Fibroblast of skin of scalp (primary cell): Measurements from ENCODE around the gene AHI1. TPM values are rescaled to one million over a fixed set of nuclear protein-coding genes. Genes with fewer than 3 reads are reported as not detected.

Experiments
- DNase-seq: peaks from one replicate; pipeline ENCODE4 v3.0.0-alpha.2; 2013
- polyA plus RNA-seq, 2 experiments: library from polyadenylated mRNA; unstranded; fragments of 120-200 nt; gene quantifications; one replicate each; pipeline ENCODE4 v1.2.1, GENCODE V29; 2013; ENCODE audit not compliant: insufficient read length in 2 of 2

The AHI1 gene
- polyA plus RNA-seq (2013, experiment 1 of 2; ENCODE audit: insufficient read length), result 13.3 TPM
- 19.1 TPM for polyA plus RNA-seq (2013, experiment 2 of 2; ENCODE audit: insufficient read length)

DNA sequence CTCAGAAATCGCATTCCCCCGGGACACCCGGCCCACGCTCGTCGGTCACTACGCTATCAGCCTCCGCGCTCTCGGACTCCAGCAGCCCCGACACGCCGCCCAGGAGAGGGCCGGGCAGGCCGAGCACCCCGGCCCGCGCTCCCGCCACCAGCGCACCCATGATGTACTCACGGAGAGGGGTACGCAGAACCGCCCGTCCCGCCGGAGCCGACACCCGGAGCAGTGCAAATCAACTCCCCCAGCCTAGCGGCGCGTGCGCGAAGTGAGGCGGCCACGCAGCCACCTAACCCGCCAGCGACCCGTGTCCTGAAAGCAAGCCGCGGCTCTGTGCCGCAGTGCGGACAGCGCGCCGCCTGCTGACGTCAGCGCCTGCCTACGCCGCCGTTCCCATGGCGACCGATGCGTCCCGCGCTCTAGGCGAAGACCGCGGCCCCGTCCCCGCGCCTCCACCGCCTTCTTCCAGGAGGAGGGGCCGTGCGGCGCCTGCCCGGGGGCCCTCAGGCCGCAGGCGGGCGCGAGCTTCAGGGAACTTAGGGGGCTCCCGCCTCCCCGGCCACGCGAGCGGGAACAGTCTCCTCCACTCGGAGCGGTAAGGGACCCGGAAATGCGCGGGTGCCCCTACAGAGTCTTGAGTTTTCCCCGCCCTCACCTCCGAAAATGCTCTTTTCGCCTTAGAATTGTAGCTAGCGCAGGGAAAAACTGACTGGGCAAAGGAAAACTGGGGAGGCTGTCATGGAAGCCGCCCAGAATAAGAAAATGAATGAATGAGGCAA is at the start of gene AHI1:
Gene AHI1 (minus strand): TSS at position 329 of the 773 bp plus-strand sequence. CDS start 5,503 bp downstream, outside the sequence.
- DNase-seq, result peak; percentile 92

- peak; percentile 13 for DNase-seq
Observed at GRCh38 chr6:135546680-135547418, 49.3 kb upstream of the AHI1 start.

- no peak for DNase-seq
Observed at GRCh38 chr6:135546206-135546605, 48.7 kb upstream of the AHI1 start.

DNA sequence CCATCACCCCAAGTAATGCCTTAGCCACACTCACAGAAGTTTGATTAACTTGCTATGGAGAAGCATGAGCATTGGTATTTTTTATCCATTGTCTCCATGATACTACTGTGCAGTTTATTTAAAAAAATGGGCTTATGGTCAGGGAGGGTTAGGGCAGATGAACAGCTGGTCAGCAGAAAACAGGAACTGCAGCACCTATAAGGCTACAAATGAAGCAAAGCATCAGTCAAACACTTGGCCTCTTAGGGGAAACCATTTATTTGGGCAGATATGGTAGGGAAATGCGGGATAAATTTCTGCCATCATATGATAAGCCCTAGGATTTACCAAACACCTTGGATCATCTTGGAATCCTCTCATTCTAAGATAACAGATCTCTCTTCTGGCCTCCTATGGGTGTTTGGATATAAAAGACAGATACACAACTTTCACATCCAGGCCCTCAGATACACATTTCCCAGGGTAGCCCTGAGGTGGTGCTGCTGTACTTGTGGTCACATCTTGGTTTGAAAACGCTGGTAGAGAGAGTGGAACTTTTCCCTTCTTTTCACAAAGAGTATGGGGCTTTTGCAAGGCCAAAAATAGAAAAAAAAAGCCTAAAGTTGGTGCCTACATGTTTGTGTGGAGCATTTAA is 42.8 kb upstream of the AHI1 start:
- DNase-seq, result peak; percentile 65

DNA sequence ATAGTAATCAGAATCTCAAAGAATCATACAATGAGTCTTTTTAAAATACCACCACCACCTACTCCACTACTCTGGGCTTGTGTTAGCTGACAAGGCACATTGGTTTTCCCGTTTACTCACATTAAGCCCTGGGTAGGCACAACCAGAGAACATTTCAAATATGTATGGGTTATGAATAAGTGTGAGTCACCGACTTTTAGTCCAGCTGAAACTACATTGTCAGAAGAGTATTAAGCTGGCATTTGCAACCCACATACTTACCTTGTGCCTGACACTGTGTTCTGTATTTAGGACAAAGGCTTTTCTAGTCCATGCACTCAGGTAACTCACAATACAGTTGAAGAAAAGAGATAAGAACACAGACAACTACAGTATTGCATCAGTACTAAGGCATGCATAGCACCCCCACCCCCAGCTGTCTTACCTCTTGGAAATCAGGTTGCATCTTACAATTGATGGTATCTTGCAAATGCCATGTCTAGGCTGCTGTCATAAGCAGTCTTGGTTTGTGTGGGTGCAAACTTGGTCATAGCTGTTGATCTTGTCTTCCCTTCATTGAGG is 40.3 kb upstream of the AHI1 start:
- DNase-seq, result peak; percentile 86

GRCh38 chr6:135535989-135536414 is 38.5 kb upstream of the AHI1 start:
- DNase-seq, result peak; percentile 89

DNA sequence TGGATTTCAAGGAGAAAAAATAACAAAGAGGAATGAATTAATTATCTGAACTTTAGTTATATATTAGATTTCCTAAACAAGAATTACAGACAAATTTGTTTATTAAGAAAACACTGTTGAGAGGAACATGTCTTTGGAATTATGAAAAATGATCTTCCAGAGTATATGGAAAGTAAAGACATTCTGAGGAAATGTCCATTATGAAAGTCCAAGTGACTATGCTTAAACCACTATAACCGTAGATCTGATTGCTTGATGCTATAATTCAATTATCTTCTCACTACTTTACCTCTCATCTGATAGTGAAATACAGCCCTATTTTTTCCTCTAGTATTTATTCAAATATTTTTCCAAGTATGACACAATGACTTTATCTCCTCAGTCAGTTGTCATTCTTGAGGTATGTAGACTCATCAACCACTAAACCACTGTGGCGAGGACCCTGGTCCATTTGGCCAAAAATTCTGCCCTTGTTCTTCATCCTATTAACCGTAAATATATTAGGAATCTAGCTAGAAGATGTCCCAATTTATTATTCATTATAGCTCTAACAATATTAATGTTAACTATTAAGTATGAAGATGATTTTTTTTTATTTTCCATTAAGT is 37.3 kb upstream of the AHI1 start:
- DNase-seq, result peak; percentile 54

DNA sequence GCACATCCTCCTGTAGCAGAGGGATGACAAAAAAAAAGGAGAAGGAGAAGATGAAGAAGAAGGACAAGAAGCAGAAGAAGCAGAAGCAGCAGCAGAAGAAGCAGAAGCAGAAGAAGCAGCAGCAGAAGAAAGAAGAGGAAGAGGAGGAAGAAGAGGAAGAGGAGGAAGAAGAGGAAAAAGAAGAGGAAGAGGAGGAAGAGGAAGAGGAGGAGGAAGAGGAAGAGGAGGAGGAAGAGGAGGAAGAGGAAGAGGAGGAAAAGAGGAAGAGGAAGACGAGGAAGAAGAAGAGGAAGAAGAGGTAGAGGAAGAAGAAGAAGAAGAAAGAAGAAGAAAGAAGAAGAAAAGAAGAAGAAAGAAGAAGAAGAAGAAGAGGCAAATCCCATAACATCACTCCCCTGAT is 35.0 kb upstream of the AHI1 start:
- DNase-seq, result no peak

DNA sequence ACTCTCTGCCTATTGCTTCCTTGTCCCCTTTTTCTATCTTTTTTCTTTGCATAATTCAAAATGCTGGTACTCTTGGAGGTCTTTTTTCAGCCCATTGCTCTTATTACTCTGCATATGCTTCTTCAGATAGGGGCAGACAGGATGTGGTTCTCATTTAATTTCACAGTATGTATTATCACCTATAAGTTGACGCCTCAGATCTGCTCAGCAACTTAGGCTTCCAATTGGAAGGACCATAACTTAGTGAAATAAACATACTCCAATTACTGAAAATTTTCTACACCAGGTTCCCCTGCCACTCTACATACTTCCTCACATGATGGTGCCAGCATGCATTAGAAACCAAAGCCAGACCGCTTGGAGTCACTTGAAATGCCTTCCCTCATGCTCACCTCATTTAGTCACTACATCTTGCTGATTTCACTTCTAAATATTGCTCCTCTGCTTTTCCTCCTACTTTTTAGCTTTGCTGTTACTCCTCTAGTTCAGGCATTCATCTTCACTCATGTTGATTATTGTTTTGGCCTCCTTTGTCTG is 34.5 kb upstream of the AHI1 start:
- no peak for DNase-seq

- DNase-seq, result no peak
Observed at GRCh38 chr6:135530113-135530512, 32.6 kb upstream of the AHI1 start.

GRCh38 chr6:135527960-135528249 is 30.4 kb upstream of the AHI1 start:
- DNase-seq, result no peak

DNA sequence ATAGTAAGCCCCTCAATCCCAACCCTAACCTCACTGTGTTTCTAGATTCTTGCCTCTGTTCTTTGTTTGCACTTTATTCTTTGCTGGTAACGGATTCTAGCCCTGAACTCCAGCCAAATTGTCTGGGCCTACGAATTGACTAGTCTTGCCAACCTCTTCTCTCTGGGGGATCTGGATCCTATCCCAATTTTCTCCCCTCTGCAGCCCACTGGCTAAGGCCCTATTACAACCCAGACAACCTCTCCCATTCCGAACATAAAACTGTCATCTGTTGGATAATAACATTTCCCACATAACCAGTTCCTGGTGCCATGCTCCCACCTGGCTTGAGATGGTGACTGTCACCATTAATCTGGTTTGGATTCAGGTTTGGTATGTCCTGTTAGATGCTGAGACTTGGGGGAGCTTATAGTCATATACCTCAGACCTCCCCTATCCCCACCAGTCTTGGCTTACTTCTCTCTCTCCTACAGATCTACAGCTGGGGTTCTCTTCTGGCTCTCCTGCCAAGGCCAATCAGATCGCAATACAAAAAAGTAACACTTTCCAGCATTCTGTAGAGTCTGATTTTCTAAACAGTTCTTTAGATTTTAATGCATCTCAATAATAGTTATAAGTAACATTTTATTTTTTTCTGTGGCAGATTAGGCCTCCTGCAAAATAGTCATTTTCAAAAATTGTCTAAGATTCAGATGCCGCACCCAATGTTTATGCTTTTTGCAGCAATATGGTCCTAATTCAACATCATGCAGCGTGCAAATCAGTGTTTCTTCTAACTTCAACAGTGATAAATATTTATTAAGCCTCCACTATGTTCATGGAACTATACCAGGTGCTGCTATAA is 29.8 kb upstream of the AHI1 start:
- no peak for DNase-seq

GRCh38 chr6:135525594-135525993 is 28.1 kb upstream of the AHI1 start:
- no peak for DNase-seq

DNA sequence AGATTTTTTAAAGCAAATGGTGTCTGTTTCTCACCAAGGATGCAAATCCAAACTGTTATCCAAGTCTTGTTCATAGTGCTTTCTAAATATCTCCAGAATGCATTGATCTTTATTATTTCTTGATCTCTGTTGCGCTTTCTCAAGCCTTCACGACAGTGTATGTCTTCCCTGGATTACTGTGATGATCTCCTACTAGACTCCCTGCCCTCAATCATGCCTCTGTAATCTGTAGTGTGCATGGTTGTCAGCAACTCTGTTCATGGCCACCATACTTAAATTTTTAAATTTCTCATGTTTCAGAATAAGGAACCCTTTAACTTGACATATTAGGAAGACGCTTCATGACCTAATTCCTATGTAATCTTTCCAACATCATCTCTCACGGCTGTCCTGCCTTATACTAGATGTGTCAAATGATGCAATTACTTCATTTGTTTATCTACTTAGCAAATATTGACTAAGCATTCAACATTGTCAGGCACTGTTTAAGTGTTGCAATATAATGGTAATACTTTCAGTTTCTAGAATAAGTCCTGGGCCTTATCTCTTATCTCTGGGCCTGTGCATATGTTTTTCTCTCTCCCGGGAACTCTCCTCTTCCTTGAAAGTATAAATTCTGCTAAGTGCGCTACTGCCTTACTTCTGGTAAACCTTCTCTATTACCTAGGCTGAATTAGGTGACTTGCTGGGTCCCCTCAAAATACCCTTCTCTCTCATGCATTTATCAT is 25.6 kb upstream of the AHI1 start:
- DNase-seq, result peak; percentile 22

DNA sequence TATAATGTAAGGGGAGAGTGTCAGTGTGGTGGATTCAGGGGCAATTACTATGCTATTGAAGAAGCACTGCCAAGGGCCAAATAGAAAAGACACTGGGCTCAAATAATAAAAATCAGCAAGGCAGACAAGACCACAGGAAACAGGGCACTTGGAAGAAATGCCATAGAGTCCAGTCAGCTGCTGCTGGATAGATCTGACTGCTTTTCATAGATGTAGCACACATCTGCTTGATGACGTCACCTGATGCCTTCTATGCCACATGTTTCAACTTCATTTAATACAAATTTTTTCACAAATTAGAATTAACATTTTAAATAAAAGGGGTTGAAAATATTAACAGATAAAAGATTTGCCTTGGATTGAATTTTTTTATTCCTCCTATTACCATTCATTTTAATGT is 23.9 kb upstream of the AHI1 start:
- DNase-seq, result peak; percentile 63

GRCh38 chr6:135520781-135521180 is 23.2 kb upstream of the AHI1 start:
- DNase-seq, result peak; percentile 72

- no peak for DNase-seq
Observed at GRCh38 chr6:135519348-135519747, 21.8 kb upstream of the AHI1 start.

DNA sequence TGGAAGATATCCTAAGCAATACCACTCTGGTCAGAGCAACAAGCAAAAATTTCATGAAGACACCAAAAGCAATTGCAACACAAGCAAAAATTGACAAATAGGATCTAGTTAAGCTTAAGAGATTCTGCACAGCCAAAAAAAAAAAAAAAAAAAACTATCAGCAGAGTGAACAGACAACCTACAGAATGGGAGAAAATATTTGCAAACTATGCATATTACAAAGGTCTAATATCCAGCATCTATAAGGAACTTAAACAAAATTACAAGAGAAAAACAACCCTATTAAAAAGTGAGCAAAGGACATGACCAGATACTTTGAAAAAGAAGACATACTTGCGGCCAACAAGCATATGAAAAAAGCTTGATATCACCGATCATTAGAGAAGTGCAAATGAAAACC is 20.0 kb upstream of the AHI1 start:
- DNase-seq, result no peak

DNA sequence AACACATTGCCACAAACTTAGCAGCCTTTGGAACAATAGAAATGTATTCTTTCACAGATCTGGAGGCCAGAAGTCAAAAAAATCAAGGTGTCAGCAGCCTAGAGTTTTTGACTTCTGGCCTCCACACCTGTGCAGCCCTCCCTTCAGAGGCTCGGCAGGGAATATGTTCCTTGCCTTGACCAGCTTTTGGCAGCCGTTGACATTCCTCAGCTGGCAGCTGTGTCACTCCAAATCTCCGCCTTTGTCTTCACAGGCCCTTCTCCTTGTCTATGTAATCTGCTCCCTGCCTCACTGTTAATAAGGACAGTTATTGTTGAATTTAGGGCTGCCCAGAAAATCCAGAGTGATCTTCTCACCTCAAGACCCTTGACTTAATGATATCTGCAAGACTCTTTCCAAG is 17.2 kb upstream of the AHI1 start:
- no peak for DNase-seq

GRCh38 chr6:135506270-135506997 is 8.9 kb upstream of the AHI1 start:
- peak; percentile 61 for DNase-seq
